Measurements from ENCODE around the gene GRAMD2A.

GRCh38 chr15:72146934-72147333 is 50.7 kb downstream of the GRAMD2A start:
- TF ChIP-seq CTCF (IDR thresholded peaks at IDR 0.05; ENCODE audit: poor library complexity) (no peak), EZH2phosphoT487 (IDR thresholded peaks at IDR 0.05; ENCODE audit: low read depth, severe bottlenecking, unreplicated experiment) (no peak), EZH2 (IDR thresholded peaks at IDR 0.05; ENCODE audit: borderline replicate concordance) (no peak)
